ENCODE data around the gene UBXN10.
"Not testable (repeated sequence)": the region's sequence is repeated elsewhere in the genome, so short reads cannot be mapped to it uniquely, and the experiment has no call there.

The UBXN10 gene

DNA sequence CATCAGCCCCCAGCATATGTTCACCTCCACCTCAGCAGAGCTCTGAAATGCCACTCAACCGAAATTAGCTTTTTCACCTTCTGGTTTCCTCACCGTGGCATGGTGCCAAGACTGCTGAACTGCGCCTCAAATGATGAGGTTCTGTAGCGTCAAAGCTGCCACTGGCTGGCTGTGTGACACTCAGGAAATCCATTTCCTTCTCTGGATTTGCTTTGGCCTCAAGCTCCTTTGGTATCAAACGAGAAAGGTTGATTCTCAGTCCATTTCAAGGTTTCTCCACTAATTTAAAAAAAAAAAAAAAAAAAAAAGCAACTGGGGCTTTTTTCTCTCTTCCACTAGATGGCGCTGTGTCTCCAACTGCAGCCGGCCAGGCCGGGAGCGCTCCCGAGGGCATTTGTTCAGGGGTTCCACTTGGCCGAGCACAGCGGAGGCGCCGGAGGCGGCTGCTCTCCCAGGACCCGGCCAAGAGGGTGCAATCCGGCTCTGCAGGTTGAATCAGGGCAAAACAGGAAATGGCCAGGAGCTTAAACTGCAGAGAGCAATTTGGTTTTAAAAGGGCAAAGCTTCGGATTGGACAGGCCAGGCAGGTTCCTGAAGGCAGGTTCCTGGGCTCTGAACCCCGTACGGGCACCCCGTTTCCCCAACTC lies 26.9 kb downstream of the UBXN10 start:
- TF ChIP-seq, protein P1, sequence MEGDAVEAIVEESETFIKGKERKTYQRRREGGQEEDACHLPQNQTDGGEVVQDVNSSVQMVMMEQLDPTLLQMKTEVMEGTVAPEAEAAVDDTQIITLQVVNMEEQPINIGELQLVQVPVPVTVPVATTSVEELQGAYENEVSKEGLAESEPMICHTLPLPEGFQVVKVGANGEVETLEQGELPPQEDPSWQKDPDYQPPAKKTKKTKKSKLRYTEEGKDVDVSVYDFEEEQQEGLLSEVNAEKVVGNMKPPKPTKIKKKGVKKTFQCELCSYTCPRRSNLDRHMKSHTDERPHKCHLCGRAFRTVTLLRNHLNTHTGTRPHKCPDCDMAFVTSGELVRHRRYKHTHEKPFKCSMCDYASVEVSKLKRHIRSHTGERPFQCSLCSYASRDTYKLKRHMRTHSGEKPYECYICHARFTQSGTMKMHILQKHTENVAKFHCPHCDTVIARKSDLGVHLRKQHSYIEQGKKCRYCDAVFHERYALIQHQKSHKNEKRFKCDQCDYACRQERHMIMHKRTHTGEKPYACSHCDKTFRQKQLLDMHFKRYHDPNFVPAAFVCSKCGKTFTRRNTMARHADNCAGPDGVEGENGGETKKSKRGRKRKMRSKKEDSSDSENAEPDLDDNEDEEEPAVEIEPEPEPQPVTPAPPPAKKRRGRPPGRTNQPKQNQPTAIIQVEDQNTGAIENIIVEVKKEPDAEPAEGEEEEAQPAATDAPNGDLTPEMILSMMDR (IDR thresholded peaks at IDR 0.05; ENCODE audit: insufficient read depth, missing control alignments) = peak; percentile 53
- FAIRE-seq (no peak), DNase-seq (ENCODE audit: insufficient read length, low spot score) (no peak)

DNA sequence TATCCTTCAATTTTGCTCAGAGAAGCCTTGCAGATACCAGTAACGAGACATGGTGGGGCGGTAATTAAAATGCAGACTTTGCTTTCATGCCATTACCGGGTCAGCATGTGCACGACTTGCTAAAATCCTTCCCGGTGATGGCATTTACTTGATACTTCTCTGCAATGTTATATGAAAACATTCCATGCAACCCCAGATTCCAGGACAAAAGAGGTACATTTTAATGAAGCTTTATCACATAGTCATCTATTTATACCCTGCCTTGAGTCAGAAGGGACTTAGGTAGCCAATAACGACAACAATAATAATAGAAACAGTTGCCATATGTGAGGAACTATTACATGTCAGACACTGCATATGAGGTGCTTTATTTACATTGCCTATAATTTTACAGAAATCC lies 29.8 kb downstream of the UBXN10 start:
- DNase-seq (ENCODE audit: insufficient read length, low spot score) = no peak
- no peak for FAIRE-seq
- TF ChIP-seq, protein P1 (IDR thresholded peaks at IDR 0.05; ENCODE audit: insufficient read depth, missing control alignments) = no peak

DNA sequence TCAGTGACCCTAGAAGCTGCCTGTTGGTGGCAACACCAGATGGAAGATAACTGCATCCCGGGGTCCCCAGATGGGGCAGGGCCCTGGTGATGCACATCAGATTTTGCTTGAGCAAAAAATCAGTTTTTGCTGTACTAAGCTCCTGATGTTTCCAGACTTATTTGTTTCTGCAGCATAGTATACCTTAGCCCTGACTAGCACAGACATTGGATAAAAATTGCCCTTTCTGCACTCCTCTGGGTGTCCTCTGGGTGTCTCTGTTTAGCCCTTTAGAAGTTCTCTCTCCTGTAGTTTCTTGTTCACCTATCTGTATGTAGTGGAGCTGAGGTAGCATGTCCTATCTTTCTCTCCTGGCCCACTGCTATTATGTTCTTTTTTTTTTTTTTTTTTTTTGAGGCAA lies 30.7 kb downstream of the UBXN10 start:
- no peak for DNase-seq (ENCODE audit: insufficient read length, low spot score)

DNA sequence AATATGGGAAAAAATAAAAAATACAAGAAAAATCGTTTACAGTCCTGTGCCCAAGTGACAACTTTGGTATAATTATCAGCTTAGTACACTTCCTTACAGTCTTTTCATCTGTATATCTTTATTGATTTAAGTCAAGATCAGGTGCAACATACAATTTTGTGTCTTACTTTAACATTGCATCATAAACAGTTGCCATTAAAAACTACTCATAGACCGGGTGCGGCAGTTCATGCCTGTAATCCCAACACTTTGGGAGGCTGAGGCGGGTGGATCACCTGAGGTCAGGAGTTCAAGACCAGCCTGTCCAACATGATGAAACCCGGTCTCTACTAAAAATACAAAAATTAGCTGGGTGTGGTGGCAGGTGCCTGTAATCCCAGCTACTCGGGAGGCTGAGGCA lies 33.2 kb downstream of the UBXN10 start:
- DNase-seq (ENCODE audit: insufficient read length, low spot score); FAIRE-seq: not testable (repeated sequence)

More for the DNA sequence above, 30.7 kb downstream of the UBXN10 start:
- FAIRE-seq = no peak
- TF ChIP-seq, protein P1 (IDR thresholded peaks at IDR 0.05; ENCODE audit: insufficient read depth, missing control alignments) = peak; percentile 28

DNA sequence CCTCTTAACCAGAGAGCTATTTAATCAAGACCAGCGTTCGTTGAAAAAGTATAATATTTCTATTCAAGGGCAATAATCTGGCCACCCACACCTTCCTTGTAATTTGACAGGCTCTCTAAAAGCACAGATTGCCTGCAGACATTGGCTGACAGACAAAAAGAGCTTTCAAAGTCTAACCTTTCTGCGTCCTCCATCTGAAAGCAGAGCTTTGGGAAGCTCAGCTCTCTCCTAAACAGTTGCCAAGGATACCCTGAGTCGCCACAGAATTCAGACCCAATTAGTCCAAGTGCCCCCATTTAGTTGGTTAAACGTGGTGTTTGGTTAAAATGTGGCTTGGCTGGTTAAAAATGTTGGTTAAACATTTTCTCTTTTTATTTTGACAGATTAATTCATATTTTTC lies 34.1 kb downstream of the UBXN10 start:
- TF ChIP-seq, protein P1 (IDR thresholded peaks at IDR 0.05; ENCODE audit: insufficient read depth, missing control alignments) = no peak
- FAIRE-seq (no peak), DNase-seq (ENCODE audit: insufficient read length, low spot score) (no peak)

DNA sequence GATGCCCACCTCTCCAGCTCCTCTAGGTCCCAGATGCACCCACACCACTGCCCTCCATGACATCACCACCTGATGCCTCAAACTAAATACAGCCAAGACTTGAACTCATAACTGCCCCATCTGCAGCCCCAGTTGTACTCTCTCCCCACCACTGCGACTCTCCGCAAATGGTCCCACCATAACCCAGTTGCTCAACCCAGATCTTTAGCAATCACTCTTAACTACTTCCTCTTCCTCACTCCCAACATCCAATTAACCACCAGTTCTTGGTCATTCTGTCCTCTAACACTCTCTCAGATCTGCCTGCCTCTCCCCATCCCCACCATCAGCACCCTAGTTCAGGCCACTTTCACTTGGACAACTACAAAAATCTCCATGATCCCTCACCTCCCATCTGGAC lies 37.2 kb downstream of the UBXN10 start:
- DNase-seq (ENCODE audit: insufficient read length, low spot score) (no peak), FAIRE-seq (no peak)
- TF ChIP-seq, protein P1 (IDR thresholded peaks at IDR 0.05; ENCODE audit: insufficient read depth, missing control alignments) = no peak

DNA sequence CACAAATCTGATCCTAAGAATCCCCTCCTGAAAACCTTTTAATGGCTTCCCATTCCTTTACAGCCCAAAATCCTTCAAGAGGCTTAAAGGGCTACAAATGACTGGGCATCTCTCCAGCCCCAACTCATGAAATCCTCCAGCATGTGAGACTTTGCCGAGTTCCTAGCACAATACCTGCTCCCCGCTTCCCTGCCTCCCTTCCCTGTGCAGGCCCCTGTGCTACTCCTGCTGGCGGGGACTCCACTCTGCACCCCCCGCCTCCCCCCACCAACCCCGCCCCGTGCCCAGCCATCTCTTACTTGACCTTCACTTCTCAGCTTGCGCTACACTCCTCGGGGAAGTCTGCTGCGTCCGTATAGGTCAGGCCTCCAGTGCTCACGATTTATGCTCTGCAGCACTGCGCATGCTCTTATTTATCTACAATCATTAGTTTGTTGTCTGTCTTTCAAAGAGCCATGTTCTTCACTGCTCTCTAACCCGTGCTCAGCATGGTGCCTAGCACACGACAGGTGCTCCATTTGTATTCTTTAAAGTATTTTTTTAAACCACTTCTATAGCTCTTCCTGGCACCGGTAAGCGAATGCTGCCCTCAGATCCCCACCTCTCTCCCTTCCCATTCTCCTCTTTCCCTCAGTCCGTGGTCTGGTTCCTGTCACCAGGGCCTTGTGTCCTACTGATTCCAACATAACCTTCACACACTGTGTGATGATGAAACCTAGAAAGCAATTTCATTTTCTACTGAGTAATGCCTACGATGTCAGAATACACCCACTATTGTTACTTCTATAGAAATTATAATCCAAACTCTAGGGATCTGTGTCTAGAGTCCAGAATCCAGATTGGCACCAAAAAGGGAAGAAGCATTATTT lies 37.9 kb downstream of the UBXN10 start:
- TF ChIP-seq, protein P1 (IDR thresholded peaks at IDR 0.05; ENCODE audit: insufficient read depth, missing control alignments) = no peak
- FAIRE-seq = no peak

More for the DNA sequence above, 37.9 kb downstream of the UBXN10 start:
- no peak for DNase-seq (ENCODE audit: insufficient read length, low spot score)

Measured in D721Med (cell line).